ENCODE results near the gene ONECUT2.

GRCh38 chr18:57432140-57432539, 3.0 kb upstream of the ONECUT2 start:
- TF ChIP-seq CTCF (IDR thresholded peaks at IDR 0.05; ENCODE audit: borderline replicate concordance, extremely low read depth, low read length, poor library complexity, severe bottlenecking) (no peak), EZH2 (IDR thresholded peaks at IDR 0.05; ENCODE audit: borderline replicate concordance, low read depth, low read length, severe bottlenecking) (no peak)

All from DND-41 (cell line).